Neural progenitor cell (in vitro differentiated cells): ENCODE measurements around the gene NACAD.

Experiments
- EZH2phosphoT487 ChIP-seq: fragments of 200-600 bp; sonication (generic); IDR thresholded peaks from 2 replicates; pipeline ENCODE4 v1.6.1; 2017; ENCODE audit warnings: antibody characterized with exemption
- TF ChIP-seq, protein P1 (sequence below): fragments of 200-600 bp; sonication (generic); IDR thresholded peaks from 2 replicates; pipeline ENCODE4 v1.5.1; 2017; ENCODE audit warnings: antibody characterized with exemption, mild to moderate bottlenecking

DNA sequence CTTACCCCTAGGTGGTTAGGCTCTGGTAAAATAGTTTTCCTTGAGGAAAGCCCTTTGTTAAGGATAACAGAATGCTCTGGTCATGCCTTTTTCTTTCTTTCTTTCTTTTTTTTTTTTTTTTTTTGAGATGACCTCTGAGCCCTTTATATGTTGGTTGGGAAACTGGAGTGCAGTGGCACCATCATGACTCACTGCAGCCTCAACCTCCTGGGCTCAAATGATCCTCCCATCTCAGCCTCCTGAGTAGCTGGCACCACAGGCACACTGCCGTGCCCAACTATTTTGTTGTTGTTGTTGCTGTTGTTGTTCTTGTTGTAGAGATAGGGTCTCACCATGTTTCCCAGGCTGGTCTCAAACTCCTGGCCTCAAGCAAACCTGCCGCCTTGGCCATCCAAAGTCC is 27.4 kb downstream of the NACAD start:
- TF ChIP-seq, protein P1, sequence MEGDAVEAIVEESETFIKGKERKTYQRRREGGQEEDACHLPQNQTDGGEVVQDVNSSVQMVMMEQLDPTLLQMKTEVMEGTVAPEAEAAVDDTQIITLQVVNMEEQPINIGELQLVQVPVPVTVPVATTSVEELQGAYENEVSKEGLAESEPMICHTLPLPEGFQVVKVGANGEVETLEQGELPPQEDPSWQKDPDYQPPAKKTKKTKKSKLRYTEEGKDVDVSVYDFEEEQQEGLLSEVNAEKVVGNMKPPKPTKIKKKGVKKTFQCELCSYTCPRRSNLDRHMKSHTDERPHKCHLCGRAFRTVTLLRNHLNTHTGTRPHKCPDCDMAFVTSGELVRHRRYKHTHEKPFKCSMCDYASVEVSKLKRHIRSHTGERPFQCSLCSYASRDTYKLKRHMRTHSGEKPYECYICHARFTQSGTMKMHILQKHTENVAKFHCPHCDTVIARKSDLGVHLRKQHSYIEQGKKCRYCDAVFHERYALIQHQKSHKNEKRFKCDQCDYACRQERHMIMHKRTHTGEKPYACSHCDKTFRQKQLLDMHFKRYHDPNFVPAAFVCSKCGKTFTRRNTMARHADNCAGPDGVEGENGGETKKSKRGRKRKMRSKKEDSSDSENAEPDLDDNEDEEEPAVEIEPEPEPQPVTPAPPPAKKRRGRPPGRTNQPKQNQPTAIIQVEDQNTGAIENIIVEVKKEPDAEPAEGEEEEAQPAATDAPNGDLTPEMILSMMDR, result no peak
- TF ChIP-seq EZH2phosphoT487, result no peak
